NCI-H226 (cell line): ENCODE data around the gene RPH3AL.
"Not testable (repeated sequence)": the region's sequence is repeated elsewhere in the genome, so short reads cannot be mapped to it uniquely, and the experiment has no call there.

ENCODE experiments used
- DNase-seq: peaks from one replicate; pipeline ENCODE4 v3.0.0-alpha.2; 2015

Gene RPH3AL

GRCh38 chr17:335691-336090 is 16.9 kb downstream of the RPH3AL start:
- DNase-seq = no peak

DNA sequence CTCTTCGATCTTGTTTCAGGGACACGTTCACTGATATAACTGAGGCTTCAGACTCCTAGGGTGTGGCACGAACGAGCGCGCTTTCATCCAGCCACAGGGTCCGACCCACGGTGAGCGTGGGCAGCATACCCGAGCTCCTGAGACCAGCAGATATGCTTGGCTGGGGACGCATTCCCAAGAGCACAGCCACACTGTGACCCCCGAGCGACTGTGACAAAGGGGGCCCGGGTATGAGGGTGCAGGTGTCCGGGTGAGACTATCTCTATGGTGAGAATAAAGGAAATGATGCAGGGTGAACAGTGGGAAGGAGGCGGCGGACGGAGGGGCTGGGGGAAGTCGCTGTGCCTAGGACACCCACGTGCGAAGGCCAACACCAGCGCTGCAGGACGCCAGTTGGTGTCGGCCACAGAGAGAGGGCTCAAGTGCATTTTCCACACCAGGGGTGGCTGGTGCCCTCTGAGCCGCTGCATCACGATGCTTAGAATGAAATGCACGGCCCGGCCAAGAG is 17.6 kb downstream of the RPH3AL start:
- DNase-seq = no peak

GRCh38 chr17:333626-334396 is 18.8 kb downstream of the RPH3AL start:
- no peak for DNase-seq

DNA sequence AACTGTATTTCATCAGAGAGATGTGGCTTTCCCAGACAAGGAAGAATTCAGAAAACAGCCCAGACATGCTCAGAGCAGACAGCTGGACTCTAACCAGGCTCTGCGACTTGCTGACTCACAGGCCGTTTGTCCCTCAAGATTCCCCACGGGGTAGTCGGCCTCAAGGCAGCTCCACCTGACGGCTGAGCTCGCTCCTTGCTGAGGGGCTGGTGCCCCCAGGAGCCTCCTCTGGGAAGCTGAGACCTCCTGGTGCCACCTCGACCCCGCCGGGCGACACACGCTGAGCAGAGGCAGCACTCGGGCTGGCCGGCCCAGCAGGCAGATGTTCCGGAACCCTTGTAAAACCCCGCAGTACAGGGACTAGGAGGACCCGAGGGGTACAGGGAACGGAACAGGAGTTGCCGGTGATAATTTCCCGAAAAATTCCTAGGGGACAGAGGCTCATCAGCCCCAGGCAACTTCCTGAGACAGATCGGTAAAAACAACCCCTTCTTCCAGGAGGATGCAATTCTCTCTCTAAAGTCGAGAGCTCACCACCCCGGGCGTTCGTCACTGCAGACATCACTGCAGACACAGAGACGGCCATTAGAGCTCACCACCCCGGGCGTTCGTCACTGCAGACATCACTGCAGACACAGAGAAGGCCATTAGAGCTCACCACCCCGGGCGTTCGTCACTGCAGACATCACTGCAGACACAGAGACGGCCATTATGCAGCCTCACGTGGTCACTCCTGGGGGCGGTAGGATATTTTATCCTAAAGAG is 19.9 kb downstream of the RPH3AL start:
- DNase-seq = no peak

DNA sequence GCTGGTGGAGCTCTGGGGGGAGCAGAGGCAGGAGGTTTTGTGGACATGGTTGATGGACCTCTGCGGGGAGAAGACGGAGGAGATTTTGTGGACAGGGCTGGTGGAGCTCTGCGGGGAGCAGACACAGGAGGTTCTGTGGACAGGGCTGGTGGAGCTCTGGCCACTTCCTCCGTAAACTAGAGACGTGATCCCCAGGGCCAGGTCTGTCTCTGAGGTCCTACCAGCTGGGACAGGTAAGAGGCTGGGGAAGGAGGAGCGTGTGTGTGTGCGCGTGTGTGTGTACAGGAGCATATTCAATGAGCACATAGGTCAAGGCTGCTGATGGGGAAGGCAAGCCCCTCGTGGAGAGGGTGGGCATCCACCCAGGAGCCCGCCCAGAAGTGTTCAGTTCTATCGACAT is 20.6 kb downstream of the RPH3AL start:
- no peak for DNase-seq

DNA sequence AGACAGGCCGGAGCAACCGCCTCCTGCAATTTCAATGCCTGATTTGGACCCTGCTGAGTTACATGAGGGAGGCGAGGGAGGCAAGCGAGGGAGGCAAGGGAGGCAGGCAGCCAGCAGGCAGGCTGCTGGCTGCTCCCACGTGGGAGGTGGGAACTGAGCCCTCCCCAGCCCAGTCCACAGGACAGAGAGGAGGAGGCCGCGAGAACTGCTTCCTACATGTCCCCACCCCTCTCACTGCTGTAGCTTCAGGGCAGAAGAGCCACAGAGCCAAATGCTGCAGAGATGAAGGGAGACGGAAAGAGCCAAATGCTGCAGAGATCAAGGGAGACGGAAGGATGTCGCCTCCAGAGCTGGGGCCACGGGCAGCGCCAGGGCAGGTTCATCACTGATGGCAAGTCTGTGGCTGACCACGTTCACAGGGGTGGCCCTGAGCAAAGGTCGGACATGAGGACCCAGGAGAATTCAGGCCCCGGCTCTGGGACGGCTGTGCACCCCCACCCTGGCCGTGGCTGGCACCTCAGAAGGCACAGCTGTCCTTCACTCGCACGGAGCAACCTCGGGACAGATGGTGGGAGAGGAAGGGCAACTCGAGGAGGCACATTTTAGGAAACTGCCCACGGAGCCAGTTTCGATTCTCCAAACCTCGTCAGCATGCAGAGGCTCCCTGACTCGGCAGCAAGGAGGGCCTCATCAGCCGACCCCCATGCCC is 21.5 kb downstream of the RPH3AL start:
- DNase-seq = no peak

- no peak for DNase-seq
These were observed 22.7 kb downstream of the RPH3AL start for GRCh38 chr17:329784-330420.

DNA sequence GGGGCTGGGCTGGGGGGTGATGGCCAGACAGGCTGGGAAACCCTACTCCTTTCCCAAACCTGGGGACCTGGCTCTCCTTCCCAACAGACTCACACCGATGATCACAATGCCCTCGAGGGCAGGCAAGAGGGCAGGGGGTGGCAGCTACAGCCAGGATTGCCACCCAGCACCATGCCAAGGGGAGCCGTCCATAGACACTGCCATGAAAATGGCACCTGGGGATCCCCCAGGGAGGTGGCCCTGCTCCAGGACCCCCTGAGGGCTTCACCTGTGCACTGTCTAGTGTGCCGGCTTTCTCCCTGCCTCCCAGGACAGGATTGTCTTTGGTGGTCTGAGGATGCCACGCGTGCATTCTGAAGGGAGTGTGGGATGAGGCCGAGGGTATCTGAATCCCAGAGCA is 24.6 kb downstream of the RPH3AL start:
- DNase-seq = no peak

DNA sequence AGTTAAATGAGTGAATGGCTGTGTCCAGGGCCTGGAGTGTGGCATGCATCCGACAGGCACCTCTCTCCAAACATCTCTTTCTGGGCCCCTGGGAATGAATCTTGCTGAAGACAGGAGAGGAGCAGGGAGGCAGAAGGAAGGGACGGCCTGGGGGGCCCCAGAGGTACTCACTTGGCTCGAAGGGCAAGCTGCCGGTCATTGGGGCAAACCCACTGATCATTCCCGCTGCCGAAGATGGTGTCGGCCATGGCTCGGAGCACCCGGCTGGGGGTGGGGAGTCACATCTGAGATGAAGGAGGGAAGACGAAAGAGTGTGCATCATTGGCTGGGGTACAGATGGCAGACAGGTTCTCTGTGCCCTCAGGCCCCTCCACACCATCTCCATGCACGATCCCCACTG is 25.3 kb downstream of the RPH3AL start:
- no peak for DNase-seq

DNA sequence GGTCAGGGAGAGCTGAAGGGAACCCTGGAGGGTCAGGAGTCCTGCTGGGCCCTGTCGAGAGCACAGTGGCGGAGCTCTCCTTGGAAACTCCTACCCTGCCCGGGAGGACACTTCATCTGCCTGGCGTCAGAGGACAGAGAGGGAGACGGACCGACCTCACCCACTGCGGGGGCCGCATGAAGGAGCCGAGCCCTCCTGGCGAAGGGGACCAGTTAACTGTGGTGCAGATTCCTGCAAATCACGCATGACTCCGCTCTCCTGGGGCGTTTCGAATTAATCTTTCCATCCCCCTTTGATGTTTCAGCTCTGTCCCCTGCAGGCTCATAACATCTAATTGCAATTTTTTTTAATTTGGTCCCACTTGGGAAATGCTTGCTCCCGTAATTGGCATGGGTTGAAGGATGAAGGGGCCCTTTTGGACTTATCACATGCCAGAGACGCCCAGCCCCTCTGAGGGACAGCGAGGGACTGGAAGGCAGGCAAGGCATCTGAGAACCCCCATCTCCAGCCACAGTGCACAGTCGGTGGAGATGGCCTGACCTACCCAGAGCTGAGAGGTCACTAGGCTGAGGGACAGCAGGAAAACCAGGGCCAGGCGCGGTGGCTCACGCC is 26.5 kb downstream of the RPH3AL start:
- no peak for DNase-seq

DNA sequence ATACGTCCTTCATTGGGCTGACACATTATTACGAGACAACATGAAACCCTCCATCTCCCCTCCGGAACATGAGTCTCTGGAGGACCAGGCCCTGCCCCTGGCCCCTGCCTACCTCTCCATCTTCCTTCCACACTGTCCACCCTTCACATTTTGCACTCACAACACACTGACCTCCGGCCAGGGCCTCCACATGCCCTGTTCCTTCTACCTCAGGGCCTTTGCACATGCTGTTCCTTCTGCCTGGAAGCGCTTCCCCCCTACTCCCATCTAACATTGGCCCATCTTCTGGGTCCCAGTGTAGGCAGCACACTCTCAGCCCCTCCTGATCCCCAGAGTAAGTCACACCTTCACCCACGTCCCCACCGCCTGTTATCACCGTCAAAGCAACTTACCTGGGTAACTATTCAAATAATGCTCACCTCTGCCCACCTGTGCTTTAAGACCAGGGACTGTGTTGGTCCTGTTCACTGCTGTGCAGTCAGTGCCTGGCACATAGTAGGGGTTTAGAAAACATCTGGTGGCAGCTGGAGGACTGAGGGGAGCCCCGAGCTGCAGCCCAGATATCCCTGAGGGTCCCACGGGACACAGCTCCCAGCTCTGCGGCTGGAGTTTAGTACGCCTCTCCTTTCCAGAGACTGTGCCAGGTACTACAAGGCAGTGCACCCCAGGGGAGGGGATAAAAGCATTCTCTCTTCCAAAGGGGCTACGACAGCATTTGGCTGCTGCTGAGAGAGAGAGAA is 27.2 kb downstream of the RPH3AL start:
- DNase-seq = no peak

GRCh38 chr17:323721-324571 is 28.7 kb downstream of the RPH3AL start:
- DNase-seq = no peak

- DNase-seq = no peak
These were observed 29.4 kb downstream of the RPH3AL start for GRCh38 chr17:323181-323580.

DNA sequence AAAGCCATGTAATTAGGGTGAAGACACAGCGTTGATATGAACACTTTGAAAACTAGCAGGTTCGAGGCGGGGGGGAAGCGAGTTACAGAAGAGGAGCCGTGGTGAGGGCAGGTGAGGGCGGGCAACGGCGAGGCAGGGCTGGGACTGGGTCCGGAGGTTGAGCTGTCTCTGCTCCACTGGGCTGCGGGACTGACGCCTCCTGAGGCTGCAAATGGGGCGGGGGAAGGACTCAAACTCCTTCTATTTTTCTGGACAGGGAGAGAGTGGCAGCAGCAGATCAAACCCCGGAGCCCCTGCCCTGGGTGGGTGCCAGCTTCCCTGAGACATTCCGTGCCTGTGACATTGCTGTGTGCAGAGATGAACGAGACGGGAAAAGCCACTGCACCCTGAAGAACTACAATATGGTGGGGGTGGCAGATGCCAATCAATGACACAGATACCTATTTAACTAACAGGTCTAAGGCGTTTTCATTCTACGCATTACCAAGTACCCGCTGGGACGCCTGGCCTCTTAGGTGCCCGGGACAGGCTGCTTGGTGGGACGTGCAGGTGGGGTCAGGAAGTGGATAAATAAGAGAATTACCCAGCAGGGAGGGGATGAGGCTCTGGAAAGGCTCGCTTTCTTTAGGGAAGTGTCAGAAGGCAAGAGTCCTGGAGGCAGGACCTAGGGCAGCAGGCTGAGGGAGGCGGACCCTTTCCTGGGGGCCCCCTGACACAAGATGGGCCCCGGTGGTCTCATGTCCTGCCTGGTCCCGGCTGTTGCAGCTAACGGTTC is 30.4 kb downstream of the RPH3AL start:
- no peak for DNase-seq

DNA sequence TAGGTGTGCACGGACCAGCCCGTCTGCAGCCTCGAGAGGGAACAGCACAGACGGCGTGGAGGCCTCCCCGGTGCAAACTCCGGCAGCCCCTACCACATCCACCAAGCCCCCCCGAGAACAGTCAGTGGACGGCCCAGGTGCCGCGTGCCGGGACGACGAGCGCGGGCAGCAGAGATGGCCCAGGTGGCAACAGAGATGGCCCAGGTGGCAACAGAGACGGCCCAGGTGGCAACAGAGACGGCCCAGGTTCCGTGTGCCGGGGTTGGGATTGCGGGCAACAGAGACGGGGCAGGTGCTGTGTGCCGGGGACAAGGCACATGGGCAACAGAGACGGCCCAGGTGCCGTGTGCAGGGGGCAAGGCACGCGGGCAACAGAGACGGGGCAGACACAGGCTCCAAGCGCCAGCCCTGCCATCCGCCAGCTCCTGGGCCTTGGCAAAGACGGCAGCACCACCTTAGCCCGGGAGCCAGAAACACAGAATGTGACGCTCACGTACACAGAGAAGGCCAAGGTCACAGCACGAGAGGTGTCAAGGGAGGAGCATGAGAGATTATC is 31.1 kb downstream of the RPH3AL start:
- no peak for DNase-seq

DNA sequence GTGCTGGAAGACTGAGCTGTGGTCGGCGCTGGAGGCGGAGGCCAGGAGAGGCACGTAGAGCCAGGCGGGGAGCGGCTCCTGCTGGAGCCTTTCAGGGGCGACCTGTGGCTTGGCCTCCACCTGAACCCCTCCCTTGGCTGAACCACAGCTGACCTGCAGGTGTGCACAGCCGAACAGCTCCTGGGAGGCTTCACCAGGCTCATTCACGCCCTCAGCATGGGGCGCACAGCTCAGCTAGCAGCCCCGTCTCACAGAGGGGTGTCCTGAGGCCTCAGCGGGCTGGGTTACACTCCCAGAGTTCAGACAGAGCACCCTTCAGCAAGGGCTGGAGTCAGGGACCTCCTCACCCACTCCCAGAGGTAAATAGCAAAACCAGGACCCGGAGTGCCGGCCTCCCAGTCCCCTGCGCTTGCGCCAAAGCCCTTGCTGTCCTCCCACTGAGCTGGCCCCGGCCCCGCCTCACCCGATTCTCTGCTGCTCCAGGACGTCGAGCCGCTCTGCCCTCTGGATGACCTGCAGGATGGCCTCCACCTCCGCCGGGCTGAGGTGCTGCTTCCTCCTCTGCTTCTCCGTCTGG is 31.7 kb downstream of the RPH3AL start:
- DNase-seq = no peak

GRCh38 chr17:320139-320538 is 32.5 kb downstream of the RPH3AL start:
- DNase-seq = no peak

DNA sequence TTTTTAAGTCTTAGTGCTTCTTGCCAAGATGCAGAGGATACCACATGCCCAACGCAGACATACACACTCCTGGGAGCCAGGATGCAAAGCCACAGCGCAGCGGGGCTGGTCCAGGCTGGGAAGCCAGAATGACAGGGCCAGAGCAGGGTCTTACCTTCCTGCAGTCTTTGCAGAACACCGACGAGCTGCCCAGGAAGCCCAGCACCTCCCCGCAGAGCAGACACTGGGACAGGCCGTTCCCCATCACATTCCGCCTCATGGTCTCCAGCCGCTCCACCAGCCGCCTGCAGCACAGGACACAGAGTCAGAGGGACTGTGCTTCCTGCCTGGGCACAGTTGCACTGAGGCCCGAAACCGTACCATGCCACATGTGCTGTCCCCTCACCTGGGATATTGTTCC is 33.3 kb downstream of the RPH3AL start:
- DNase-seq = no peak

DNA sequence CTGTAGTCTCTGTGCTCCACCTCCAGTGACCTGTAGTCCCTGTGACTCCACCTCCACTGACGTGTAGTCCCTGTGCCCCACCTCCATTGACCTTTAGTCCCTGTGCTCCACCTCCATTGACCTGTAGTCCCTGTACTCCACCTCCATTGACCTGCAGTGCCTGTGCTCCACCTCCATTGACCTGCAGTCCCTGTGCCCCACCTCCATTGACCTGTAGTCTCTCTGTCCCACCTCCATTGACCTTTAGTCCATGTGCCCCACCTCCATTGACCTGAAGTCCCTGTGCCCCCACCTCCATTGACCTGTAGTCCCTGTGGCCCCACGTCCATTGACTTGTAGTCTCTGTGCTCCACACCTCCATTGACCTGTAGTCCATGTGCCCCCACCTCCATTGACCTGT is 35.5 kb downstream of the RPH3AL start:
- DNase-seq = not testable (repeated sequence)
